ENCODE measurements around the gene ZNF718.
"Not testable (repeated sequence)": the region's sequence is repeated elsewhere in the genome, so short reads cannot be mapped to it uniquely, and the experiment has no call there.

The ZNF718 gene

DNA sequence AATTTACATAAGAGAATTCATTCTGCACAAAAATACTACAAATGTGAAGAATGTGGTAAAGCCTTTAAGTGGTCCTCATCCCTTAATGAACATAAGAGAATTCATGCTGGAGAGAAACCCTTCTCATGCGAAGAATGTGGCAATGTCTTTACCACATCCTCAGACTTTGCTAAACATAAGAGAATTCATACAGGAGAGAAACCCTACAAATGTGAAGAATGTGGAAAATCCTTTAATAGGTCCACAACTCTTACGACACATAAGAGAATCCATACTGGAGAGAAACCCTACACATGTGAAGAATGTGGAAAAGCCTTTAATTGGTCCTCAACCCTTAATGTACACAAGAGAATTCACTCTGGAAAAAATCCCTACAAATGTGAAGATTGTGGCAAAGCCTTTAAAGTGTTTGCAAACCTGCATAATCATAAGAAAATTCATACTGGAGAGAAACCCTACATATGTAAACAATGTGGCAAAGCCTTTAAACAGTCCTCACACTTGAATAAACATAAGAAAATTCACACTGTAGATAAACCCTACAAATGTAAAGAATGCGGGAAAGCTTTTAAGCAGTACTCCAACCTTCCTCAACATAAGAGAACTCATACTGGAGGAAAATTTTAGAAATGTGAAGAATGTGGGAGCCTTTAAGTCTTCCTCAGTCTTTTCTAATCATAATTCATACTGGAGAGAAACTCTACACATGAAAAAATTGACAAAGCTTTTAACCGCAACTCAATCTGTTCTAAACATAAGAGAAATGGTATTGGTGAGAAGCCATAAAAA, 37.4 kb downstream of the ZNF718 start:
- no peak for DNase-seq

DNA sequence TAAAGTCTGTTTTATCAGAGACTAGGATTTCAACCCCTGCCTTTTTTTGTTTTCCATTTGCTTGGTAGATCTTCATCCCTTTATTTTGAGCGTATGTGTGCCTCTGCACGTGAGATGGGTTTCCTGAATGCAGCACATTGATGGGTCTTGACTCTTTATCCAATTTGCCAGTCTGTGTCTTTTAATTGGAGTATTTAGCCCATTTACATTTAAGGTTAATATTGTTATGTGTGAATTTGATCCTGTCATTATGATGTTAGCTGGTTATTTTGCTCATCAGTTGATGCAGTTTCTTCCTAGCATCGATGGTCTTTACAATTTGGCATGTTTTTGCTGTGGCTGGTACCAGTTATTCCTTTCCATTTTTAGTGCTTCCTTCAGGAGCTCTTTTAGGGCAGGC, 45.3 kb downstream of the ZNF718 start:
- not testable (repeated sequence) for DNase-seq

DNA sequence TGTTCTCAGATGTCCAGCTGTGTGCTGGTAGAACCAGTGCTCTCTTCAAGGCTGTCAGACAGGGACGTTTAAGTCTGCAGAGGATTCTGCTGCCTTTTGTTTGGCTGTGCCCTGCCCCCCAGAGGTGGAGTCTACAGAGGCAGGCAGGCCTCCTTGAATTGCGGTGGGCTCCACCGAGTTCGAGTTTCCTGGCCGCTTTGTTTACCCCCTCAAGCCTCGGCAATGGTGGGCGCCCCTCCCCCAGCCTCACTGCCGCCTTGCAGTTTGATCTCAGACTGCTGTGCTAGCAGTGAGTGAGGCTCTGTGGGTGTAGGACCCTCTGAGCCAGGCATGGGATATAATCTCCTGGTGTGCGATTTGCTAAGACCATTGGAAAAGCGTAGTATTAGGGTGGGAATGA, 47.0 kb downstream of the ZNF718 start:
- not testable (repeated sequence) for DNase-seq

DNA sequence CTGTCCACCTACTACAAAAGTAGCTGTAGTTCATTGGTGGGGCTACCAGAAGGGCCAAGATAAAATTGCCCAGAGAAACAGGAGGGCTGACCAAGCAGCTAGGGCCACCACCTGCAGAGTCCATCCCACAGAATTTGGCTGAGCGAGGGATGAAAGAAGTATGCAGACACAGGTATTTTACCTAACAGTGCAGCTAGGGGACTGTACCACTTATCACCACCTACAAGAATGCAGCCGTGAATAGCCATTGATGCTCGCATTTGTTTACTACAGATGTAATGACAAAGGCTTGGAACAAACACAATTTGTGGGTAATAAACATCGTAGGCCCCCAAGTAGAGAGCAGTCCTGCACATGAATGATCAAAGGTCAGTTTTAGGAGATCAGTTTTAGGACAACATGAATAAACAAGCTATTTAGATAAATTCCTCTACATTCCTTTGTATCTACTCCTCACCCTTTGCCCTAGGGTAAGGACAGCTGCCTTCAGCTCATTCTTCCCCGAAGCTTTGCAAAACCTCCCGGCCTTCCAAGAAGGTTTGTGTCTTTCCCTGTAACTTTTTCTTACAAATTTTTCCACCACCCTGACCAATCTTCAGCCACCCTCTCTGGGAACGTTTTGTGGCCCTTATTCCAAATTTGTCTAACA, 49.5 kb downstream of the ZNF718 start:
- no peak for DNase-seq

DNA sequence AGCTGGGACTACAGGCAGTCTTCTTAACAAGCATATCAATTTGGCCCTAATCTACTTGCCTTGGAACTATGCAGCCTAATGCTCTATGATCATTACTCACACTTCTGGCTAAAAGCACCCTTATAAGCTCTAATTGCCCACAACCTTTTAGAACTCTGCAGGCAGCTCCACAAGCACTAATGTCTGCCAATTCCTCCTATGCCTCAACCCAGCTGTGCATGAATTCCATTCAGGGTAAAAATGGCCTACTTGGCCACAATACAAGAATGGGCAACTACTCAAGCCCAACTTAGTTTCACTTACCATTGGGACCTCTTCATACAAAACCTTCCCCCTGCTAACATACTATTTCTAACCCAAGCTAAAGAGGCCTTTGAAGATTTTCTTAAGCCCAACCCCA, 51.7 kb downstream of the ZNF718 start:
- no peak for DNase-seq

DNA sequence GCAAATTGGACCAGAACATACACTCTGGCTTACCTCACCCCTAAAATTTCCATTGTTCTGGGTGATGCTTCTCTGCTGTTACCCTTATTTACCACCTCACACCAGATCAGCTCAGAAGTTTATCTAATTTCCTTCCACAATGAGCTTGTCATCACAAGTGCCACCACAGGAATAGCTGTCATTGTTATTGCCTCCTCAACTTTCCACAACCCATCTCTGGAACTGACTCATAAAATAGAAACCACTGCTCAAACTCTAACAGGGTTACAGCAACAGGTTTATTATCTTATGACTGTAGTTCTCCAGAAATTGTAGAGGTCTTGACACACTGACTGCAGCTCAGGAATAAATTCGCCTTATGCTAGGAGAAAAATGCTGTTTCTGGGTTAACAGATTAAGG, 52.7 kb downstream of the ZNF718 start:
- DNase-seq, result no peak

DNA sequence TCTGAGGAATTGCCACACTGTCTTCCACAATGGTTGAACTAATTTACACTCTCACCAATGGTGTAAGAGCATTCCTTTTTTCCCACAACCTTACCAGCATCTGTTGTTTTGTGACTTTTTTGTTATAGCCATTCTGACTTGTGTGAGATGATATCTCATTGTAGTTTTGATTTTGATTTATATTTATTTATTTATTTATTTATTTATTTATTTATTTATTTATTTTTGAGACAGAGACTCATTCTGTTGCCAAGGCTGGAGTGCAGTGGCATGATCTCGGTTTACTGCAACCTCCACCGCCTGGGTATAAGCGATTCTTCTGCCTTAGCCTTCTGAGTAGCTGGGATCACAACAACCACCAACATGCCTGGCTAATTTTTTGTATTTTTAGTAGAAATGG, 57.9 kb downstream of the ZNF718 start:
- DNase-seq, result not testable (repeated sequence)

DNA sequence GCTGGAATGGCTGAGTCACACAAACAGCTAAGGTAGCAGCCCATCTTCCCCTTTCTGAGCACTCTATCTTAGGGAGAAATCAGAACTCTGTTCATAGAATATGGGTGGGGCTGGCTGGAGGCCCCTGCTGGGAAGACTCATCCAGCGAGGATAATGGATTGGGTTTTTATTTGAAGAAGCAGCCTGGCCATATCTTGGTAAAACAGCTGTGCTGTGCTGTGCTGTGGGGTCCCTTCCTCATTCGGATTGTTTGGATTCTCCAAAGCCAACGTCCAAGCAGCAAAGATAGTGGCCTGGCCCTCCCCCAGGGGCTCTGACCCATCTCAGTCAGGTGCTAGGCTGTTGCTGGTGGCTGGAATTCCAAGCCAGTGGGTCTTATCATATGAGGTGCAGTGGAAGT, 63.8 kb downstream of the ZNF718 start:
- no peak for DNase-seq

DNA sequence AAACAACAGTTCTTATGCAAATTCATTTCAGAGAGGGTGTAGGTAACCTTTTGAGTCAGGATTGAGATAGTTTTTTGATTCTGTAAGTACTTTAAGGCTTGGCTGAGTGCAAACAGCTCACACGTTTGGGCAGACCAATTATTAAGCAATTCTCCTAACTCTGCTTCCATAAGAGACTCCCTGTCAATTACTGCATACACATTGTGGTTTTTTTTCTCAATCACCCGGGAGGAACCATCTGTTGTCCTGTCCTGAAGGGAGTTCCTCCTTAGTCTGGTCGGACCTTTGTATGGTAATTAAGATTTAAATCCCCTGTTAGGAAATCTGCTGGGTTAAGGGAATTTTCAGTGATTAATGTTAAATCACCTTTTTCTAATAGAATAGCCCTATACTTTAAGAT, 70.9 kb downstream of the ZNF718 start:
- DNase-seq, result peak; percentile 87 to 94

DNA sequence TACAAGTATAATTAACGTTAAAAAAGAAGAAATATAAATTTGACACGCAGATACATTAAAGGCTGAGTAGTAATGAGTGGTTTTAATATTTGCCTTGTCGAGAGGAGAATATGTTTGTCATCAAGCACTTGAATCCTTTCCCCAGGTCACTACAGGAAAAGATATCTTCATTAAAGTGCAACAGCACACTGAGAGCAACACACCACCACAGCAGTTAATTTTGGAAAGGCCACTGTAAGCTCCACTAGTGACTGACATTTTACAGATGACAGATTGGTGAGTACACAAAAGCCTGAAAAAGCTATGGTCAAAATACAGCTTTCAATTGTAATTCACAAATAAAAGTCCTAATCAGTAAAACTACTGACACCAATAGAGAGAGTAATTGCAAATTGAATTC, 76.6 kb downstream of the ZNF718 start:
- DNase-seq, result no peak

DNA sequence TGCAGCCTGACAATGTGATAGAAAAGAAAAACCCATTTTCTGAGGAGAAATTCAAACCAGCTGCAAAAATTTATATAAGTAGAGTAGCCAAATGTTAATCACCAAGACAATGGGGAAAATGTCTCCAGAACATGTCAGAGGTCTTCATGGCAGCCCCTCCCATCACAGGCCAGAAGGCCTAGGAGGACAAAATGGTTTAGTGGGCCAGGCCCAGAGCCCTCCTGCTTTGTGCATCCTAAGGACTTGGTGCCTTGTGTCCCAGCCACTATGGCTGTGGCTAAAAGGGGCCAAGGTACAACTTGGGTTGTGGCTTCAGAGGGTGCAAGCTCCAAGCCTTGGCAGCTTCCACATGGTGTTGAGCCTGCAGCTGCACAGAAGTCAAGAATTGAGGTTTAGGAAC, 78.5 kb downstream of the ZNF718 start:
- DNase-seq, result not testable (repeated sequence)

DNA sequence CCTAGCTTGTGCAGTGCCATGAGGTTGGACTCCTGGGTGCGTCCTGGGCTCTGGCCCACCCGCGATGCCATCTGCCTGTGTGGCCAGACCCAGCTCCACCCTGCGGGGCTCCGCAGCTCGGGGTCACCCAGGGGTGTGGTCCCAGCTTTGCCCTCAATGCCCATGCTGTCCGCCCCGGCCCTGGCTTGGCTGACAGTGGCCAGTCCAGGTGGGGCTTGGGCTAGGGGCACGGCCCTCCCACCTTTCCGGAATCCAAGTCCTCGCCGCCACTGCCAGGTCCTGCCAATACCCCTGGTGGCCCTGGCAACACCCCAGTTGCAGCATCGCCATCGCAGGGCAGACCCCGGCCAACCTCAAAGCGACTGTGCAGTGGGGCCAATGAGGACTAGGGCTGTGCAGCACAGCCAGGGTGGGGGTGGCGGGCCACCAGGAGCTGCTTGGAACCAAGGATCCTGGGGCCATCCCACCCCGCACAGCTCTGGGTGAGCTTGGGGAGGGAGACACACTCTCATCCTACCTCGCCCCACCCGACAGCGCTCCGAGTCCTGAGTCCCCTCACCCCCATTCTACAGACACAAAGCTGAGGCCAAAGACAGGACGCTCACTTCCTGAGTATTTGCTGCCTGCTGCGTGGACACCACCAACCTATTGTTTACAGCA, 80.9 kb downstream of the ZNF718 start:
- no peak for DNase-seq

DNA sequence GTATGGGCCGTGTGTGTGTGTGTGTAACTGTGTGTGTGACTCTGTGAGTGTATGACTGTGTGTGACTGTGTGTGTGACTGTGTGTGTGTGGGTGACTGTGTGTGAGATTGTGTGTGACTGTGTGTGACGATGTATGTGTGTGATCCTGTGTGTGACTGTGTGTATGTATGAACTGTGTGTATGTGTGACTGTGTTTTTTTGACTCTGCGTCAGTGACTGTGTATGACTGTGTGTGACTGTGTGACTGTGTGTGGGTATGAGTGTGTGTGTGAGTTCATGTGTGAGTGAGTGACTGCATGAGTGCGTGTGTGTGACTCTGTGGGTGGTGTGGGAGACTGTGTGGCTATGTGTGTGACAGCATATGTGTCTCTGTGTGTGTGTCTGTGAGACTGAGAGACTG, 81.8 kb downstream of the ZNF718 start:
- no peak for DNase-seq

DNA sequence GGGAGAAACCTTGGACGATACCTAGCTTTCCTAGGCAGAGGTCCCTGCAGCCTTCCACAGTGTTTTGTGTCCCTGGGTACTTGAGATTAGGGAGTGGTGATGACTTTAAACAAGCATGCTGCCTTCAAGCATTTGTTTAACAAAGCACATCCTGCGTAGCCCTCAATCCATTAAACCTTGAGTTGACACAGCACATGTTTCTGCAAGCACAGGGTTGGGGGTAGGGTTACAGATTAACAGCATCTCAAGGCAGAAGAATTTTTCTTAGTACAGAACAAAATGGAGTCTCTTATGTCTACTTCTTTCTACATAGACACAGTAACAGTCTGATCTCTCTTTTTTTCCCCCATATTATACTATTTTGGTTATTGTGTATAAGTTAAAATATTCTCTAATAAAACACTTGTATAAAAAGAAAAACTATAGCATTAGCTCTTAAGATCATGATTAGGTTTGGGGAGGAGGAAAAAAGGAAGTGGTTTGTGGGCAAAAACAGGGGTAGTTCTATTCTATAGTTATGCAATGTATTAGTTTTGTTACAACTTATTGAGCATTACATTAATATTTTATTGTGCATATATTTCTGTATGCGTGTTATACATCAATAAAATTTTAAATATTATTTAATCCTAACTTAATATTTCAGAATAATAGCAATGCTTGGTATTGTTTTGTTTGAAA, 84.3 kb downstream of the ZNF718 start:
- peak; percentile 21 to 62 for DNase-seq

DNA sequence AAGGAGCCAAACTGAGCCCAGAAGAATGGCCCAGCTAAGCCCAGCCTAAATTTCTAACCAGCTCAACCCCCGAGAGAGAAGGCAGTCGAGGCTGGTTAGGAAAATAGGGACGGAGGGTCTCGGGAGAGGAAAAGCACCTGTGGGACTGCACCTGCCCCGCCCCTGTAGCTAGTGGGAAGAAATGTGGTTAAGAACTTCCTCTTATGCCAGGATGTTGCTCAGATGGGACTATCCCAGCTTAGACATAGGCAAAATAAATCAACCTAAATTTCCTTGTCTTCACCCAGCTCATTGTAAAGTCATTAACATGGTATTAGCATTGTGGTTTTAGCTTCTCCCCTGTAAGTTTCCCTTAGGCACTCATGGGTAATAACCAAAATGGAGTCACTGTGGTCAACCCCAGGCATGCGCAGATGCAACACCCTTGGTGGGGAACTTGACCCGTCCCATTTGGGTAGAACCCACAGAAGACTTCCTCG, 86.8 kb downstream of the ZNF718 start:
- no peak for DNase-seq

DNA sequence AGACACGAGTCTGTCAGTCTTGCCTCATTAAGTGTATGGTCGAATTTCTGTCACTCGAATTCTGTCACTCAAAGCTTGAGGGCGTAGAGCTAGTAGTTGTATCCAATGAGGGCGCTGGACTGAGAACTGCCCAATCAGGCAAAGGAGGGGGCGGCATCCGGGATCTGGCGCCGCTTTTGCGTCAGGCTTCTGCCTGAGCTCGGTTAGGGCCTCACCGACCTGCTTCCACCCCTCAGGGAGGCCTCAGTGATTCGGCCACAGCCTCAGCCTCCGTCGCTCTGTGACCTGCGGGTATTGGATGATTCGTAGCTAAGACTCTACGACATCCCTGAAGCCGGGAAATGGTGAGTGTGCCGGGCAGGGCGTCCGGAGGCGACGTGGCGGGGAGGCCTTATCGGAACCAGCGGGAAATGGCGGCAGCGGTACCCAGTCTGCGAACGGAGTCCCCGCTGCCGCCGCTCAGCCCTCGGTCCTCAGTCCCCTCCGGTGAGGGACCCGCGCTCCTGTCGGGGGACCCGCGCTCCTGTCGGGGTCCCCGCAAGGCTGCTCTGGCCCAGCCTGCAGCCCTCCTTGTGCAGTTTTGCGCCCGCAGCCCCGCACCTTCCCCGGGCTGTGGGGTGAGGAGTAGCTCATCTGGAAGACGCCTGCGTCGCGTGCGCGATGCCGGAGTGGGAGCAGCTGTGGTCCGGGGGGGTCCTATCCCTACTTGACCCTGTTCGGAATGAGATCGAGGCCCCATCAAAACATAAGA, 88.3 kb downstream of the ZNF718 start:
- DNase-seq, result no peak

DNA sequence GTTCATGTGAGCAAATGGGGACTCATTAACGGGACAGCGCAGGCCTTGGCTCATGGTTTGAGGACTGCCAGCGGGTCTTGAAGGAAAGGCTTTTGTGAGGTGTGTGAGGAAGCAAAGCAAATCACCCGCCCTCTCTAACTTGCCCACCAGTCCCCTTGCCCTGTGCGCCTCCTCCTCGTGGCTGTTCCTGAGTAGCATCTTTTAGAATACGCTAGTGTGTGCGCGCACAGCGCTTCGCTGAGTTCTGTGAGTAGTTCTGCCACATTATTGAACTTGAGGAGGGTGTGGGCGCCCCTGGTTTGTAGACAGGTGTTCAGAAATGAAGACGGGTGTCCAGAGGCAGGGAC, 88.9 kb downstream of the ZNF718 start:
- DNase-seq, result not testable (repeated sequence)

Data from AML-193 (cell line).